SK-N-SH (cell line): ENCODE data around the gene DLK2. TPM values are rescaled to one million over a fixed set of nuclear protein-coding genes. Genes with fewer than 3 reads are reported as not detected.
A peak's percentile ranks its signal among the peaks of the same experiment; 100 is the strongest.

Source experiments
- CTCF ChIA-PET: fragments of 300-600, 350-600 bp; formaldehyde crosslinking; extraction: SDS; loops from one replicate; lab custom pipeline; 2021; lab: Yijun Ruan, JAX
- POLR2A ChIA-PET: fragments of 350-600 bp; sonication (Branson Sonifier 250); formaldehyde crosslinking; extraction: SDS; loops from one replicate; lab custom pipeline; 2020; ENCODE audit warnings: antibody characterized with exemption, inconsistent platforms; lab: Yijun Ruan, JAX
- DNase-seq: peaks from one replicate; pipeline ENCODE4 v3.0.0; 2012
- H2AFZ ChIP-seq: fragments of 200-600 bp; sonication (generic); 2 replicates; pipeline ENCODE4 v1.8.1; 2016; ENCODE audit warnings: antibody characterized with exemption, mild to moderate bottlenecking, low read depth
- H3F3A ChIP-seq: fragments of 200-600 bp; sonication (generic); replicated peaks from 2 replicates; pipeline ENCODE3; 2016; ENCODE audit warnings: antibody characterized with exemption, mild to moderate bottlenecking; ENCODE audit not compliant: insufficient read depth
- H3K27ac ChIP-seq, 2 experiments: fragments of 200-500 bp in 1 of 2; fragments of 200-600 bp in 1 of 2; sonication (Bioruptor generic) in 1 of 2; sonication (generic), shearing (Covaris generic) in 1 of 2; 2 replicates each; pipeline versions ENCODE4 v1.5.1 to v1.6.1; 2014 to 2016; ENCODE audit warnings: low read depth in 2 of 2, inconsistent platforms in 1 of 2, low read length in 1 of 2, mild to moderate bottlenecking in 1 of 2, mixed read lengths in 1 of 2
- H3K27me3 ChIP-seq: fragments of 200-600 bp; sonication (generic), shearing (Covaris generic); 2 replicates; pipeline ENCODE4 v1.6.1; 2016; ENCODE audit warnings: mixed run types; ENCODE audit not compliant: insufficient read depth
- H3K36me3 ChIP-seq, 2 experiments: fragments of 200-500 bp in 1 of 2; fragments of 200-600 bp in 1 of 2; sonication (Bioruptor generic) in 1 of 2; sonication (generic) in 1 of 2; replicated peaks in 1 of 2; 2 replicates each; pipeline versions ENCODE3 to v1.5.1; 2014 to 2016; ENCODE audit warnings: low read length in 1 of 2, mild to moderate bottlenecking in 1 of 2; ENCODE audit not compliant: insufficient read depth in 2 of 2, control insufficient read depth in 1 of 2
- H3K4me1 ChIP-seq, 2 experiments: fragments of 200-500 bp in 1 of 2; fragments of 200-600 bp in 1 of 2; sonication (Bioruptor generic) in 1 of 2; sonication (generic), shearing (Covaris generic) in 1 of 2; 2 replicates each; pipeline versions ENCODE4 v1.5.1 to v1.6.1; 2014 to 2016; ENCODE audit warnings: low read depth in 1 of 2, low read length in 1 of 2, mixed run types in 1 of 2; ENCODE audit not compliant: insufficient read depth in 2 of 2, control insufficient read depth in 1 of 2
- H3K4me2 ChIP-seq: fragments of 200-600 bp; sonication (generic), shearing (Covaris generic); 2 replicates; pipeline ENCODE4 v1.6.1; 2017; ENCODE audit warnings: mixed run types
- H3K4me3 ChIP-seq, 2 experiments: fragments of 200-500 bp in 1 of 2; fragments of 200-600 bp in 1 of 2; sonication (Bioruptor generic) in 1 of 2; sonication (generic), shearing (Covaris generic) in 1 of 2; 2 replicates each; pipeline versions ENCODE4 v1.5.1 to v1.8.1; 2014 to 2016; ENCODE audit warnings: low read depth in 2 of 2, inconsistent platforms in 1 of 2, low read length in 1 of 2, mild to moderate bottlenecking in 1 of 2, mixed read lengths in 1 of 2, moderate library complexity in 1 of 2
- H3K79me2 ChIP-seq: fragments of 200-600 bp; sonication (generic); 2 replicates; pipeline ENCODE4 v1.8.1; 2017; ENCODE audit warnings: mild to moderate bottlenecking; ENCODE audit not compliant: insufficient read depth
- H3K9ac ChIP-seq: fragments of 200-600 bp; sonication (generic); 2 replicates; pipeline ENCODE4 v1.6.1; 2017; ENCODE audit warnings: mixed run types
- H3K9me2 ChIP-seq: fragments of 200-600 bp; sonication (generic); 2 replicates; pipeline ENCODE4 v1.6.1; 2017; ENCODE audit warnings: mixed run types
- H3K9me3 ChIP-seq: fragments of 200-600 bp; sonication (generic); 2 replicates; pipeline ENCODE4 v1.6.1; 2017; ENCODE audit warnings: mixed run types, mild to moderate bottlenecking, moderate library complexity
- H4K20me1 ChIP-seq: fragments of 200-600 bp; sonication (generic); 2 replicates; pipeline ENCODE4 v1.6.1; 2017; ENCODE audit warnings: mild to moderate bottlenecking, mixed run types; ENCODE audit not compliant: insufficient read depth
- ELF1 ChIP-seq: IDR thresholded peaks from 2 replicates; pipeline ENCODE4 v1.4.0; 2012
- EZH2phosphoT487 ChIP-seq: fragments of 200-600 bp; sonication (generic); IDR thresholded peaks from 2 replicates; pipeline ENCODE4 v1.6.1; 2017; ENCODE audit warnings: low read depth, mixed run types, mild to moderate bottlenecking, antibody characterized with exemption, moderate library complexity, borderline replicate concordance
- FOSL2 ChIP-seq: IDR thresholded peaks from 2 replicates; pipeline ENCODE4 v1.4.0; 2012; ENCODE audit warnings: low read depth, mild to moderate bottlenecking, moderate library complexity, borderline replicate concordance
- MXI1 ChIP-seq: IDR thresholded peaks from 2 replicates; pipeline ENCODE4 v1.6.1; 2012; ENCODE audit warnings: mild to moderate bottlenecking, low read depth, low read length, improper control_type of control experiment
- PBX3 ChIP-seq: IDR thresholded peaks from 2 replicates; pipeline ENCODE4; 2012
- RCOR1 ChIP-seq: fragments of 150-350 bp; IDR thresholded peaks from 2 replicates; pipeline ENCODE4 v1.6.1; 2017; ENCODE audit warnings: antibody characterized with exemption, low read length
- RXRA ChIP-seq: IDR thresholded peaks from 2 replicates; pipeline ENCODE4 v1.4.0; 2012; ENCODE audit warnings: low read depth, mild to moderate bottlenecking, borderline replicate concordance
- TAF1 ChIP-seq: IDR thresholded peaks from 2 replicates; pipeline ENCODE4 v1.6.1; 2012; ENCODE audit warnings: low read depth, mild to moderate bottlenecking, low read length, moderate library complexity, borderline replicate concordance
- TEAD4 ChIP-seq: IDR thresholded peaks from 2 replicates; pipeline ENCODE4 v1.4.0; 2012; ENCODE audit warnings: mild to moderate bottlenecking, borderline replicate concordance; ENCODE audit not compliant: insufficient read depth
- USF2 ChIP-seq: fragments of 150-350 bp; IDR thresholded peaks from 2 replicates; pipeline ENCODE4 v1.6.1; 2017; ENCODE audit warnings: antibody characterized with exemption, low read length, low read depth, borderline replicate concordance
- ZBTB33 ChIP-seq: IDR thresholded peaks from 2 replicates; pipeline ENCODE4 v1.4.0; 2012; ENCODE audit warnings: low read depth, borderline replicate concordance
- WGBS: methylation state at CpG from one replicate; pipeline ENCODE4 v1.1.6; 2017; ENCODE audit warnings: low lambda C conversion rate; 5-methylcytosine and 5-hydroxymethylcytosine counted together
- polyA plus RNA-seq, 3 experiments: library from polyadenylated mRNA; depleted of rRNA; stranded (reverse); fragments of >200 nt; gene quantifications; 2 replicates each; pipeline ENCODE4 v1.2.3, GENCODE V29; 2012

The DLK2 gene
- polyA plus RNA-seq, 1 of the 3 experiments (the other 2 are of a cell fraction): 3.9 TPM

GRCh38 chr6:43408259-43408658 lies 47.1 kb downstream of the DLK2 start (continued):
- no peak for TF ChIP-seq TEAD4
- no peak for TF ChIP-seq RCOR1
- TF ChIP-seq ELF1: no peak
- no peak for TF ChIP-seq USF2
- no peak for TF ChIP-seq ZBTB33
- TF ChIP-seq, all 33 proteins: peak for 0

- Histone ChIP-seq H3K4me3 (no peak overlapping the region), H3F3A (no peaks in the 10 kb centered on the region), H2AFZ (no peak overlapping the region), H4K20me1 (no peaks in the 10 kb centered on the region), H3K27ac (no peak overlapping the region), H3K4me1 (no peaks in the 10 kb centered on the region), H3K9me2 (no peaks in the 10 kb centered on the region), H3K27me3 (no peaks in the 10 kb centered on the region), H3K9me3 (no peaks in the 10 kb centered on the region), H3K79me2 (no peaks in the 10 kb centered on the region), H3K36me3 (no peaks in the 10 kb centered on the region), H3K4me2 (no peak overlapping the region), H3K9ac (no peak overlapping the region)
- no peak for DNase-seq
- 63% methylated on average over 1 of the region's 1 CpG for WGBS
- CTCF ChIA-PET: no interaction called here
- no peak for TF ChIP-seq MXI1
- POLR2A ChIA-PET: no interaction called here
Observed at GRCh38 chr6:43407296-43407695, 48.1 kb downstream of the DLK2 start.

- Histone ChIP-seq H3K27me3 (no peaks in the 10 kb centered on the region), H3K36me3 (no peaks in the 10 kb centered on the region), H3K79me2 (no peaks in the 10 kb centered on the region), H3K27ac (no peak overlapping the region), H3K9me2 (no peaks in the 10 kb centered on the region), H3K9me3 (no peaks in the 10 kb centered on the region), H3K9ac (no peak overlapping the region), H3K4me2 (no peak overlapping the region), H4K20me1 (no peaks in the 10 kb centered on the region), H3K4me1 (no peaks in the 10 kb centered on the region), H2AFZ (no peak overlapping the region), H3F3A (no peaks in the 10 kb centered on the region), H3K4me3 (no peak overlapping the region)
- ChIA-PET CTCF (interaction anchor here (1.2 kb wide), 1 partner anchor 103 kb away, joined by 3 read pairs; no protein-coding TSS in a partner anchor), POLR2A (no interaction called here)
- WGBS: 19% methylated on average over 3 of the region's 3 CpGs
- TF ChIP-seq TAF1: no peak
- TF ChIP-seq FOSL2: no peak
- peak; percentile 37; the same call in 1 of the 2 replicates for TF ChIP-seq PBX3
- no peak for TF ChIP-seq ZBTB33
- TF ChIP-seq MXI1: no peak
- no peak for TF ChIP-seq EZH2phosphoT487
- TF ChIP-seq RXRA: no peak
- DNase-seq: no peak
Observed at GRCh38 chr6:43405354-43405753, 50.0 kb downstream of the DLK2 start.
